SU-DHL-6 (cell line): ENCODE data around the gene COMMD7.

Experiments
- CTCF ChIP-seq: fragments of 200-600 bp; sonication (generic); IDR thresholded peaks from one replicate; pipeline ENCODE4 v1.5.1; 2017; ENCODE audit warnings: antibody characterized with exemption, mild to moderate bottlenecking, low read length, moderate library complexity; ENCODE audit not compliant: insufficient read depth, poor library complexity, severe bottlenecking
- EZH2phosphoT487 ChIP-seq: fragments of 200-600 bp; sonication (generic), shearing (Covaris generic); conservative IDR thresholded peaks from 2 replicates; pipeline ENCODE4 v1.6.1; 2018; ENCODE audit warnings: mild to moderate bottlenecking, antibody characterized with exemption, low read length, moderate library complexity, mixed read lengths

DNA sequence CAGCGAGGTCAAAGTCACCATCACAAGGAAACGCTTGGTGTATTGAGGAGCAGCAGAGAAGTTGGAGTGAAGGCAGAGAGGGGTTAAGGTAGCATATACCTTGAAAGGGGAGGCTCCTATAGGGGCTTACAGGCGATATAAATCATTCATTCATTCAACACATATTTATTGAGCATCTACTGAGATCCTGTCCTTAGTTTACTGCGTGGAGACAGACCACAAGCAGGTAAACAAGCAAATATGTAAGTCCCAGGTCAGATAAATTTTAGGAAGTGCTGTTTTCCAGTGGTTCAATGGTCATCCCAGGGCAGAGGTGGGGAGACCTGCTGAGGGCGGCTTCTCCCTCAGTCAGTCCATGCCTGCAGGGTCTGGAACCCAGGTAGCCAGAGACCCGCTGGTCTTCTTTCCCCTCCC, 18.2 kb upstream of the COMMD7 start:
- TF ChIP-seq CTCF (no peak), EZH2phosphoT487 (no peak)
